Measurements from ENCODE around the gene TXNRD1.

TXNRD1 gene

GRCh38 chr12:104243971-104244370 is 28.4 kb downstream of the TXNRD1 start:
- H3K79me1 ChIP-seq (ENCODE audit: low read length): no peaks in the 10 kb centered on the region
- WGBS (ENCODE audit: extremely low coverage, insufficient coverage, low lambda C conversion rate): no CpG with 5 or more reads among the region's 1 CpG

GRCh38 chr12:104247698-104248097 is 32.1 kb downstream of the TXNRD1 start:
- H3K23ac ChIP-seq (ENCODE audit: low read length): no peak overlapping the region

More at GRCh38 chr12:104243971-104244370, 28.4 kb downstream of the TXNRD1 start:
- no peaks in the 10 kb centered on the region for H3K4me1 ChIP-seq (ENCODE audit: control insufficient read depth, low read depth, low read length)
- no peak overlapping the region for H3K4me2 ChIP-seq (ENCODE audit: low read length)
- H2AK5ac ChIP-seq (ENCODE audit: low read length): no peak overlapping the region
- H3K27me3 ChIP-seq (ENCODE audit: insufficient read depth, low read length, poor library complexity): no peaks in the 10 kb centered on the region
- no peak overlapping the region for H3K4ac ChIP-seq (ENCODE audit: low read depth, low read length)
- no peak overlapping the region for H3K4me3 ChIP-seq (ENCODE audit: low read length)
- H3K36me3 ChIP-seq (ENCODE audit: control insufficient read depth, insufficient read depth, low read length): no peaks in the 10 kb centered on the region
- H2BK15ac ChIP-seq (replicated peaks; ENCODE audit: low read depth): no peak overlapping the region
- H3K23ac ChIP-seq (ENCODE audit: low read length): no peak overlapping the region
- no peak overlapping the region for H3K9ac ChIP-seq (ENCODE audit: low read length)
- H3K79me2 ChIP-seq (ENCODE audit: control insufficient read depth, insufficient read depth, low read length): no peaks in the 10 kb centered on the region
- no peak for DNase-seq
- no peak overlapping the region for H4K8ac ChIP-seq (ENCODE audit: low read depth, low read length)
- no peak overlapping the region for H4K5ac ChIP-seq (ENCODE audit: low read length)
- no peak overlapping the region for H3K27ac ChIP-seq (ENCODE audit: low read depth, low read length)
- H3K56ac ChIP-seq (ENCODE audit: low read length): no peak overlapping the region
- no peak overlapping the region for H2BK120ac ChIP-seq (ENCODE audit: low read depth, low read length)
- H3K18ac ChIP-seq (ENCODE audit: low read length): no peak overlapping the region
- no peak overlapping the region for H2BK5ac ChIP-seq (ENCODE audit: low read length)

DNA sequence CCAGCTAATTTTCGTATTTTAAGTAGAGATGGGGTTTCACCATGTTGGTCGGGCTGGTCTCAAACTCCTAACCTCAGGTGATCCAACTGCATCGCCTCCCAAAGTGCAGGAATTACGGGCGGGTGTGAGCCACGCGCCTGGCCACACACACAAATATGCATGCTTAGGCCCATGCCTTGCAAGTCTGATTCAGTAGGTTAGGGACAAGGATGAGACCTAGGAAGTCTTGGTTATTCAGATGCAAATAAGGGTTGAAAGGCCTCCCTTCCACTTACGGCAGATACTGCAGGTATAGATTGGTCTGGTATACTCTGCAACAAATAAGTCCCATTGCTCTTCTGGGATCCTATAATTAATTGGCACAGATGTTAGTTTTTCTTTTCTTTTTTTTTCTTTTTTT is 32.9 kb downstream of the TXNRD1 start:
- Histone ChIP-seq H3K9ac (ENCODE audit: low read length) (no peak overlapping the region), H2AK5ac (ENCODE audit: low read length) (no peak overlapping the region), H3K23ac (ENCODE audit: low read length) (no peak overlapping the region), H2BK120ac (ENCODE audit: low read depth, low read length) (no peak overlapping the region), H2BK5ac (ENCODE audit: low read length) (no peak overlapping the region), H4K8ac (ENCODE audit: low read depth, low read length) (no peak overlapping the region), H3K27ac (ENCODE audit: low read depth, low read length) (no peak overlapping the region), H2BK15ac (replicated peaks; ENCODE audit: low read depth) (no peak overlapping the region), H3K79me2 (ENCODE audit: control insufficient read depth, insufficient read depth, low read length) (no peaks in the 10 kb centered on the region), H3K27me3 (ENCODE audit: insufficient read depth, low read length, poor library complexity) (no peaks in the 10 kb centered on the region), H3K4ac (ENCODE audit: low read depth, low read length) (no peak overlapping the region), H3K4me3 (ENCODE audit: low read length) (no peak overlapping the region), H3K36me3 (ENCODE audit: control insufficient read depth, insufficient read depth, low read length) (no peaks in the 10 kb centered on the region), H3K4me2 (ENCODE audit: low read length) (no peak overlapping the region), H3K18ac (ENCODE audit: low read length) (no peak overlapping the region), H3K79me1 (ENCODE audit: low read length) (no peaks in the 10 kb centered on the region), H3K4me1 (ENCODE audit: control insufficient read depth, low read depth, low read length) (no peaks in the 10 kb centered on the region), H4K5ac (ENCODE audit: low read length) (no peak overlapping the region), H3K56ac (ENCODE audit: low read length) (no peak overlapping the region)
- DNase-seq: peak; percentile 34
- no CpG with 5 or more reads among the region's 8 CpGs for WGBS (ENCODE audit: extremely low coverage, insufficient coverage, low lambda C conversion rate)

More at GRCh38 chr12:104247698-104248097, 32.1 kb downstream of the TXNRD1 start:
- H2BK15ac ChIP-seq (replicated peaks; ENCODE audit: low read depth): no peak overlapping the region
- H2AK5ac ChIP-seq (ENCODE audit: low read length): no peak overlapping the region
- no peak overlapping the region for H3K9ac ChIP-seq (ENCODE audit: low read length)
- no peak overlapping the region for H4K5ac ChIP-seq (ENCODE audit: low read length)
- DNase-seq: no peak
- no peak overlapping the region for H3K4me2 ChIP-seq (ENCODE audit: low read length)
- H2BK5ac ChIP-seq (ENCODE audit: low read length): no peak overlapping the region
- H3K56ac ChIP-seq (ENCODE audit: low read length): no peak overlapping the region
- H3K4ac ChIP-seq (ENCODE audit: low read depth, low read length): no peak overlapping the region
- H3K79me1 ChIP-seq (ENCODE audit: low read length): no peaks in the 10 kb centered on the region
- H3K27ac ChIP-seq (ENCODE audit: low read depth, low read length): no peak overlapping the region
- H2BK120ac ChIP-seq (ENCODE audit: low read depth, low read length): no peak overlapping the region
- H3K36me3 ChIP-seq (ENCODE audit: control insufficient read depth, insufficient read depth, low read length): no peaks in the 10 kb centered on the region
- no peaks in the 10 kb centered on the region for H3K79me2 ChIP-seq (ENCODE audit: control insufficient read depth, insufficient read depth, low read length)
- no peak overlapping the region for H4K8ac ChIP-seq (ENCODE audit: low read depth, low read length)
- H3K18ac ChIP-seq (ENCODE audit: low read length): no peak overlapping the region
- no CpG with 5 or more reads among the region's 5 CpGs for WGBS (ENCODE audit: extremely low coverage, insufficient coverage, low lambda C conversion rate)
- no peak overlapping the region for H3K4me3 ChIP-seq (ENCODE audit: low read length)
- no peaks in the 10 kb centered on the region for H3K27me3 ChIP-seq (ENCODE audit: insufficient read depth, low read length, poor library complexity)
- no peaks in the 10 kb centered on the region for H3K4me1 ChIP-seq (ENCODE audit: control insufficient read depth, low read depth, low read length)

DNA sequence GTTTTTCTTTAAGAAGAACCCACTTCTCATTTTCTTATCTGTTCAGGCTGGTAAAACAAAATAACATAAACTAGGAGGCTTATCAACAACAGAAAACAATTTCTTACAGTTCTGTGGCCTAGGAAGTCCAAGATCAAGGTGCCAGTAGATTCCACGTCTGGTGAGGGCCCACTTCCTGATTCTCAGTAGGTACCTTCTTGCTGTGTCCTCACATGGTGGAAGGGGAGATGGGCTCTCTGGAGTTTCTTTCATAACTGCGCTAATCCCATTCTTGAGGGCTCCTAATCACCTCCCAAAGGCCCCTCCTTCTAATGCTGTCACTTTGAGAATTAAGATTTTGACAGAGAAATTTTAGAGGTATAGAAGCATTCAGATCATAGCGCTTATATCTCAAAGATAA is 33.4 kb downstream of the TXNRD1 start:
- no peak overlapping the region for H3K4ac ChIP-seq (ENCODE audit: low read depth, low read length)
- H3K27me3 ChIP-seq (ENCODE audit: insufficient read depth, low read length, poor library complexity): no peaks in the 10 kb centered on the region
- H3K36me3 ChIP-seq (ENCODE audit: control insufficient read depth, insufficient read depth, low read length): no peaks in the 10 kb centered on the region
- no peaks in the 10 kb centered on the region for H3K79me2 ChIP-seq (ENCODE audit: control insufficient read depth, insufficient read depth, low read length)
- no peak overlapping the region for H3K18ac ChIP-seq (ENCODE audit: low read length)
- no peak overlapping the region for H2BK5ac ChIP-seq (ENCODE audit: low read length)
- H3K79me1 ChIP-seq (ENCODE audit: low read length): no peaks in the 10 kb centered on the region
- no peak overlapping the region for H3K56ac ChIP-seq (ENCODE audit: low read length)
- H2BK15ac ChIP-seq (replicated peaks; ENCODE audit: low read depth): no peak overlapping the region
- no peak for DNase-seq
- no peak overlapping the region for H3K4me2 ChIP-seq (ENCODE audit: low read length)
- no peak overlapping the region for H2BK120ac ChIP-seq (ENCODE audit: low read depth, low read length)
- H2AK5ac ChIP-seq (ENCODE audit: low read length): no peak overlapping the region
- no peaks in the 10 kb centered on the region for H3K4me1 ChIP-seq (ENCODE audit: control insufficient read depth, low read depth, low read length)
- no peak overlapping the region for H4K8ac ChIP-seq (ENCODE audit: low read depth, low read length)
- no peak overlapping the region for H3K4me3 ChIP-seq (ENCODE audit: low read length)
- no peak overlapping the region for H4K5ac ChIP-seq (ENCODE audit: low read length)
- H3K9ac ChIP-seq (ENCODE audit: low read length): no peak overlapping the region
- H3K27ac ChIP-seq (ENCODE audit: low read depth, low read length): no peak overlapping the region
- WGBS (ENCODE audit: extremely low coverage, insufficient coverage, low lambda C conversion rate): no CpG with 5 or more reads among the region's 3 CpGs
- no peak overlapping the region for H3K23ac ChIP-seq (ENCODE audit: low read length)

DNA sequence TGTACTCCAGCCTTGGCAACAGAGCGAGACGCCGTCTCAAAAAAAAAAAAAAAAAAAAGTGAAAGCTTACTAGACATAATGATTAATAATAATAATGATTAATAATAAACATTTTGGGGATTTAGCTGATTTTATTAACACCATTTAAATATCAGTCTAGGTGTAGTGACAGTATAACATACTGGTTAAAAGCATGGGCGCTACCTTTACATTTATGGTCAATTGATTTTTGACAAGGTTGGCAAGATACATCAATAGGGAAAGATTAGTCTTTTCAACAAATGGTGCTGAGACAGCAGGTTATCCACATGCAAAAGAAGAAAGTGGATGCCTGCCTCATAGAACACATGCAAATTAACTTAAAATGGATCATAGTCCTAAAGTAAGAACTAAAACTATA is 34.3 kb downstream of the TXNRD1 start:
- no peak for DNase-seq
- H2AK5ac ChIP-seq (ENCODE audit: low read length): no peak overlapping the region
- no CpG with 5 or more reads among the region's 4 CpGs for WGBS (ENCODE audit: extremely low coverage, insufficient coverage, low lambda C conversion rate)
- H3K23ac ChIP-seq (ENCODE audit: low read length): no peak overlapping the region
- H3K4me1 ChIP-seq (ENCODE audit: control insufficient read depth, low read depth, low read length): no peaks in the 10 kb centered on the region
- no peak overlapping the region for H4K8ac ChIP-seq (ENCODE audit: low read depth, low read length)
- H3K79me1 ChIP-seq (ENCODE audit: low read length): no peaks in the 10 kb centered on the region
- H3K36me3 ChIP-seq (ENCODE audit: control insufficient read depth, insufficient read depth, low read length): no peaks in the 10 kb centered on the region
- no peak overlapping the region for H2BK15ac ChIP-seq (replicated peaks; ENCODE audit: low read depth)
- no peaks in the 10 kb centered on the region for H3K27me3 ChIP-seq (ENCODE audit: insufficient read depth, low read length, poor library complexity)
- no peak overlapping the region for H3K18ac ChIP-seq (ENCODE audit: low read length)
- H4K5ac ChIP-seq (ENCODE audit: low read length): no peak overlapping the region
- H3K56ac ChIP-seq (ENCODE audit: low read length): no peak overlapping the region
- no peak overlapping the region for H3K4me2 ChIP-seq (ENCODE audit: low read length)
- H2BK5ac ChIP-seq (ENCODE audit: low read length): no peak overlapping the region
- H3K27ac ChIP-seq (ENCODE audit: low read depth, low read length): no peak overlapping the region
- H3K79me2 ChIP-seq (ENCODE audit: control insufficient read depth, insufficient read depth, low read length): no peaks in the 10 kb centered on the region
- no peak overlapping the region for H3K4me3 ChIP-seq (ENCODE audit: low read length)
- H3K4ac ChIP-seq (ENCODE audit: low read depth, low read length): no peak overlapping the region
- no peak overlapping the region for H2BK120ac ChIP-seq (ENCODE audit: low read depth, low read length)
- no peak overlapping the region for H3K9ac ChIP-seq (ENCODE audit: low read length)

- H2BK5ac ChIP-seq (ENCODE audit: low read length): no peak overlapping the region
- no peak overlapping the region for H3K56ac ChIP-seq (ENCODE audit: low read length)
- H3K36me3 ChIP-seq (ENCODE audit: control insufficient read depth, insufficient read depth, low read length): no peaks in the 10 kb centered on the region
- no peak overlapping the region for H3K27ac ChIP-seq (ENCODE audit: low read depth, low read length)
- H2BK15ac ChIP-seq (replicated peaks; ENCODE audit: low read depth): no peak overlapping the region
- H3K18ac ChIP-seq (ENCODE audit: low read length): no peak overlapping the region
- H2BK120ac ChIP-seq (ENCODE audit: low read depth, low read length): no peak overlapping the region
- no peak overlapping the region for H3K4ac ChIP-seq (ENCODE audit: low read depth, low read length)
- no peak overlapping the region for H4K5ac ChIP-seq (ENCODE audit: low read length)
- no peak overlapping the region for H3K9ac ChIP-seq (ENCODE audit: low read length)
- no peaks in the 10 kb centered on the region for H3K79me1 ChIP-seq (ENCODE audit: low read length)
- no peak overlapping the region for H4K8ac ChIP-seq (ENCODE audit: low read depth, low read length)
- no peak for DNase-seq
- H3K23ac ChIP-seq (ENCODE audit: low read length): no peak overlapping the region
- no peak overlapping the region for H3K4me3 ChIP-seq (ENCODE audit: low read length)
- no CpG with 5 or more reads among the region's 2 CpGs for WGBS (ENCODE audit: extremely low coverage, insufficient coverage, low lambda C conversion rate)
- no peak overlapping the region for H2AK5ac ChIP-seq (ENCODE audit: low read length)
- no peak overlapping the region for H3K4me2 ChIP-seq (ENCODE audit: low read length)
- H3K27me3 ChIP-seq (ENCODE audit: insufficient read depth, low read length, poor library complexity): no peaks in the 10 kb centered on the region
- no peaks in the 10 kb centered on the region for H3K79me2 ChIP-seq (ENCODE audit: control insufficient read depth, insufficient read depth, low read length)
- H3K4me1 ChIP-seq (ENCODE audit: control insufficient read depth, low read depth, low read length): no peaks in the 10 kb centered on the region
Measured at GRCh38 chr12:104250366-104251125, 35.0 kb downstream of the TXNRD1 start.
